ENCODE results near the gene MTRF1. TPM values are rescaled to one million over a fixed set of nuclear protein-coding genes. Genes with fewer than 3 reads are reported as not detected.

MTRF1 gene
- total RNA-seq, 1 donor from 2014 or later = 13.2 TPM

- intact Hi-C loops (cut with micrococcal nuclease) = no loop called here
- Histone ChIP-seq H3K9me3 (replicated peaks) (peaks cover 19% of the 10 kb centered on the region), H3K36me3 (no peaks in the 10 kb centered on the region), H3K4me3 (no peak overlapping the region), H3K27me3 (ENCODE audit: low read depth) (no peaks in the 10 kb centered on the region), H3K4me1 (no peaks in the 10 kb centered on the region), H3K27ac (replicated peaks) (no peak overlapping the region)
- no peak for DNase-seq
- TF ChIP-seq, protein P1, sequence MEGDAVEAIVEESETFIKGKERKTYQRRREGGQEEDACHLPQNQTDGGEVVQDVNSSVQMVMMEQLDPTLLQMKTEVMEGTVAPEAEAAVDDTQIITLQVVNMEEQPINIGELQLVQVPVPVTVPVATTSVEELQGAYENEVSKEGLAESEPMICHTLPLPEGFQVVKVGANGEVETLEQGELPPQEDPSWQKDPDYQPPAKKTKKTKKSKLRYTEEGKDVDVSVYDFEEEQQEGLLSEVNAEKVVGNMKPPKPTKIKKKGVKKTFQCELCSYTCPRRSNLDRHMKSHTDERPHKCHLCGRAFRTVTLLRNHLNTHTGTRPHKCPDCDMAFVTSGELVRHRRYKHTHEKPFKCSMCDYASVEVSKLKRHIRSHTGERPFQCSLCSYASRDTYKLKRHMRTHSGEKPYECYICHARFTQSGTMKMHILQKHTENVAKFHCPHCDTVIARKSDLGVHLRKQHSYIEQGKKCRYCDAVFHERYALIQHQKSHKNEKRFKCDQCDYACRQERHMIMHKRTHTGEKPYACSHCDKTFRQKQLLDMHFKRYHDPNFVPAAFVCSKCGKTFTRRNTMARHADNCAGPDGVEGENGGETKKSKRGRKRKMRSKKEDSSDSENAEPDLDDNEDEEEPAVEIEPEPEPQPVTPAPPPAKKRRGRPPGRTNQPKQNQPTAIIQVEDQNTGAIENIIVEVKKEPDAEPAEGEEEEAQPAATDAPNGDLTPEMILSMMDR (IDR thresholded peaks at IDR 0.05; ENCODE audit: borderline replicate concordance) = no peak
These were observed 33.7 kb upstream of the MTRF1 start for GRCh38 chr13:41296879-41297646.

GRCh38 chr13:41295973-41296372, 32.6 kb upstream of the MTRF1 start:
- Histone ChIP-seq H3K9me3 (replicated peaks) (peaks cover 19% of the 10 kb centered on the region), H3K36me3 (no peaks in the 10 kb centered on the region), H3K27me3 (ENCODE audit: low read depth) (no peaks in the 10 kb centered on the region), H3K27ac (replicated peaks) (no peak overlapping the region), H3K4me3 (no peak overlapping the region), H3K4me1 (no peaks in the 10 kb centered on the region)
- DNase-seq = no peak
- intact Hi-C loops (cut with micrococcal nuclease) = no loop called here
- TF ChIP-seq, protein P1 (IDR thresholded peaks at IDR 0.05; ENCODE audit: borderline replicate concordance) = no peak

DNA sequence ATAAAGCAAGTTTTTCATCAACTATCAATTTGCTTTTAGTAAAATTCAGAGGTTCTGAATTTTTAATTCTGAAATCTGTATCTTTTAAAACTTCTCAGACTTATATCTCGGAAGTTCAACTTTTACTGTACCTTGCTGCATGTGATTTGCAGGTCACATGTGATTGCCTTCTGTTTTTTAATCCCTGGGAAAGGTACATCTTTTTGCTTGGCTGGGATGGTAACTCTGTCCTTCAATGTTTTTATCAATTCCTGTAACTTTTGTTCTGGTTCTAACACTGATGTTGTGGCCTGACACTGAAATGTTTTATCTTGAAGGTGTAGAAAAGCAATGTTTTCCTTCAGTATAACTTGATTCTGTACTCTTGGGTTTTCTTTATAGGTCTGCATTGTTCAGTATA, 31.5 kb upstream of the MTRF1 start:
- DNase-seq = no peak
- H3K36me3 ChIP-seq = no peaks in the 10 kb centered on the region
- intact Hi-C loops (cut with micrococcal nuclease) = no loop called here
- peaks cover 19% of the 10 kb centered on the region for H3K9me3 ChIP-seq (replicated peaks)
- H3K4me1 ChIP-seq = no peaks in the 10 kb centered on the region
- H3K27ac ChIP-seq (replicated peaks) = no peak overlapping the region
- H3K4me3 ChIP-seq = no peak overlapping the region
- TF ChIP-seq, protein P1 (IDR thresholded peaks at IDR 0.05; ENCODE audit: borderline replicate concordance) = no peak
- no peaks in the 10 kb centered on the region for H3K27me3 ChIP-seq (ENCODE audit: low read depth)

DNA sequence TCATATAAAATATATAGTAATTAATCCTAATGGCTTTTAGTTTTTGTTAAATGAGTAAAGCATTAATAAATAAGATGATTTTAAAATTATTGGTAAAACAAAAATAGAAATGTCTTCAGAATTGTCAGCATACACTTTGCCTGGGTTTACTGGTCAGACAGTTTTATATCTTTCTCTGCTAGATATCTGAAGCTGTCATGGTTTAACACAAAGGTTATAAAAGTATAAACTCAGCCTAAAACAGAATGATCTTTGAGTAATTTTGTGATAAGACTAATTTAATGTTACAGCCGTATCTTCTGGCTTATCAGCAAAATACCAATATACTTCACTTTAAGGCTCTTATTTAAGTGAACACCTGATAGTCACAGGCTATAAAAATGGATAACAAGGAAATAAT, 29.9 kb upstream of the MTRF1 start:
- Histone ChIP-seq H3K4me1 (no peaks in the 10 kb centered on the region), H3K4me3 (no peak overlapping the region), H3K27ac (replicated peaks) (no peak overlapping the region), H3K9me3 (replicated peaks) (peaks cover 19% of the 10 kb centered on the region), H3K27me3 (ENCODE audit: low read depth) (no peaks in the 10 kb centered on the region), H3K36me3 (no peaks in the 10 kb centered on the region)
- intact Hi-C loops (cut with micrococcal nuclease) = no loop called here
- TF ChIP-seq, protein P1 (IDR thresholded peaks at IDR 0.05; ENCODE audit: borderline replicate concordance) = no peak
- no peak for DNase-seq

- H3K9me3 ChIP-seq (replicated peaks) = peaks cover 19% of the 10 kb centered on the region
- no peak overlapping the region for H3K4me3 ChIP-seq
- H3K4me1 ChIP-seq = no peaks in the 10 kb centered on the region
- TF ChIP-seq, protein P1 (IDR thresholded peaks at IDR 0.05; ENCODE audit: borderline replicate concordance) = no peak
- intact Hi-C loops (cut with micrococcal nuclease) = no loop called here
- no peaks in the 10 kb centered on the region for H3K36me3 ChIP-seq
- no peaks in the 10 kb centered on the region for H3K27me3 ChIP-seq (ENCODE audit: low read depth)
- H3K27ac ChIP-seq (replicated peaks) = no peak overlapping the region
- DNase-seq = no peak
These were observed 27.9 kb upstream of the MTRF1 start for GRCh38 chr13:41291246-41291645.

All from left ventricle myocardium inferior (tissue), 1 donor.